T-helper 17 cell (primary cell): ENCODE data around the gene BLNK. TPM values are rescaled to one million over a fixed set of nuclear protein-coding genes. Genes with fewer than 3 reads are reported as not detected.

Experiments used
- ATAC-seq: fragments of 150-1000 bp; cut with Tn5 transposase; 2 replicates; pipeline ENCODE4 v1.10.0; 2021; ENCODE audit warnings: mild to moderate bottlenecking, moderate library complexity
- DNase-seq, 3 donors: peaks; one replicate each; pipeline versions ENCODE4 v3.0.0 to v3.0.0-alpha.2; 2020 to 2021
- H3K9me3 ChIP-seq: one replicate; pipeline ENCODE4 v1.7.0; 2013; ENCODE audit warnings: low read length, mild to moderate bottlenecking; ENCODE audit not compliant: control insufficient read depth, poor library complexity, severe bottlenecking
- H3K27ac Mint-ChIP-seq: one replicate; pipeline ENCODE4 v1.8.0; 2022; ENCODE audit warnings: mild to moderate bottlenecking, moderate library complexity, mixed read lengths
- H3K27me3 Mint-ChIP-seq: one replicate; pipeline ENCODE4 v1.8.0; 2022; ENCODE audit warnings: mixed read lengths
- H3K36me3 Mint-ChIP-seq: one replicate; pipeline ENCODE4 v1.8.0; 2022; ENCODE audit warnings: low read depth, mixed read lengths
- H3K4me1 Mint-ChIP-seq: one replicate; pipeline ENCODE4 v1.8.0; 2022; ENCODE audit warnings: mild to moderate bottlenecking, mixed read lengths
- H3K4me3 Mint-ChIP-seq: one replicate; pipeline ENCODE4 v1.8.0; 2022; ENCODE audit warnings: mild to moderate bottlenecking, moderate library complexity, mixed read lengths
- total RNA-seq, 4 donors: library from RNA in 2 of 4; stranded (reverse) in 2 of 4; gene quantifications; one replicate each; pipeline ENCODE4 v1.2.3 and lab custom pipeline; 2022 to 2026

The BLNK gene
- total RNA-seq, 2 donors from 2014 or later = 3.6 TPM; not detected in 1

GRCh38 chr10:96243296-96243695 is 28.1 kb downstream of the BLNK start:
- H3K4me1 Mint-ChIP-seq = peaks cover 3% of the 10 kb centered on the region
- ATAC-seq (no peak), DNase-seq (no peak)
- no peak overlapping the region for H3K27ac Mint-ChIP-seq
- no peak overlapping the region for H3K4me3 Mint-ChIP-seq
- H3K9me3 ChIP-seq = no peaks in the 10 kb centered on the region
- no peaks in the 10 kb centered on the region for H3K36me3 Mint-ChIP-seq
- peaks cover 20% of the 10 kb centered on the region for H3K27me3 Mint-ChIP-seq

- no peak for DNase-seq
- Mint-ChIP-seq H3K36me3 (no peaks in the 10 kb centered on the region), H3K4me3 (no peak overlapping the region), H3K4me1 (peaks cover 3% of the 10 kb centered on the region), H3K27ac (no peak overlapping the region), H3K27me3 (peaks cover 22% of the 10 kb centered on the region)
- no peak for ATAC-seq
- H3K9me3 ChIP-seq = no peaks in the 10 kb centered on the region
Observed at GRCh38 chr10:96242822-96243221, 28.5 kb downstream of the BLNK start.

- Mint-ChIP-seq H3K27me3 (peaks cover 38% of the 10 kb centered on the region), H3K4me3 (no peak overlapping the region), H3K36me3 (no peaks in the 10 kb centered on the region), H3K4me1 (peaks cover 6% of the 10 kb centered on the region), H3K27ac (peak overlapping the region; percentile 57)
- ATAC-seq (no peak), DNase-seq (no peak)
- H3K9me3 ChIP-seq = no peaks in the 10 kb centered on the region
Observed at GRCh38 chr10:96238646-96239623, 32.4 kb downstream of the BLNK start.

- H3K4me1 Mint-ChIP-seq = peaks cover 6% of the 10 kb centered on the region
- H3K4me3 Mint-ChIP-seq = no peak overlapping the region
- no peaks in the 10 kb centered on the region for H3K9me3 ChIP-seq
- H3K27me3 Mint-ChIP-seq = peaks cover 26% of the 10 kb centered on the region
- DNase-seq = no peak
- ATAC-seq = no peak
- H3K27ac Mint-ChIP-seq = no peak overlapping the region
- no peaks in the 10 kb centered on the region for H3K36me3 Mint-ChIP-seq
Observed at GRCh38 chr10:96236876-96237275, 34.5 kb downstream of the BLNK start.

DNA sequence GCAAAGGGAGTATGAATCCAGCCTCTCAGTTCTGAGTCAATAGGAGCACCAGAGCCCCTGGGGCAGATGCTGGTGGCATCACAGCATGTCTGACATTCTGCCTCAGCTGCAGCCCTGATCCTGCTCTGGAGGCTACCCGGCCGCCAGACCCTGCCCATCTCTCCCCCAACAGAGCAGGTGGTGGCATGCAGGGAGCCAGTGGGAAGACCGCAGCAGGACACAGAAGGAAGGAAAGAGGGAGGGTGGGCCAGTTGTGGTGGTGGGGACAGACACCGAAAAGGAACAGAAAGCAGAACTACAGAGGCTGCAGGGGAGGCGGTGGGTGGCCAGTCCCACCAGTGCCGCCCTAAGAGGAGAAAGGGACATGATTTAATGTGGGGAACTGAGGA is 35.3 kb downstream of the BLNK start:
- DNase-seq (no peak), ATAC-seq (no peak)
- H3K4me1 Mint-ChIP-seq = peaks cover 6% of the 10 kb centered on the region
- no peak overlapping the region for H3K4me3 Mint-ChIP-seq
- no peaks in the 10 kb centered on the region for H3K9me3 ChIP-seq
- no peak overlapping the region for H3K27ac Mint-ChIP-seq
- no peaks in the 10 kb centered on the region for H3K36me3 Mint-ChIP-seq
- peaks cover 26% of the 10 kb centered on the region for H3K27me3 Mint-ChIP-seq

DNA sequence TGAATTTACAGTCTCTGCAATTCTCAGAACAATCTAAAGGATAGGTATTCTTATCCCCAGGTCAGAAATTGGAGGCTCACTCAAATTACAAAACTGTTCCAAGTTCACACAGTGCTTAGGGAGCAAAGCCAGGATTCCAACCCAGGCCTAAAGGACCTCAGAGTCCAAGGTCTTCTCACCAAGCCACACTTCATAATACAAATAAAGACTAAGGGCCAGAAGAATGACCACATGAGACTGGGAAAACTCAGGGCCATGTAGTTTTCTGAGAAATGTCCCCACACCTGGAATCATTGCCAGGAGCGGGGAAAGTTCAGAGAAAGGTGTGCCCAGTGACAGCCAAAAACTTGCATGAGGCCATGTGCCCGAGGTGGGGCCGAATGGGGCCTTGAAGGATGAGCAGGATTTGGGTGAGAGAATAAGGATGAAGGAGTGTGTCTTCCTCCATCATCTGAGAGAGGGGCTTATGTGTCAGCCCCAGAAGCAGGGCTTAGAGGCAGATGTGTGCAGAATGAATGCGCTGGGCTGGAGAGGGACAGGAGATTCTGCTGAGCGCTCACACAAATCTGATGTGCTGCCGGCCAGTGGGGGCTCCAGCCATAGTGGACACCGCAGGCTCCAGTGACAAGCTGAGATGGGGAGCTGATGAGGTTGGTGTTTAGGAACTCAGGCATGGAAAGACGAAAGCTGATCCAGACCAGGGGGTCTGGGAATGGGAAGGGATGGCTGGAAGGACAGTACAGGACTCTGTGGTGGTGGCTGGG is 35.9 kb downstream of the BLNK start:
- no peaks in the 10 kb centered on the region for H3K9me3 ChIP-seq
- ATAC-seq (no peak), DNase-seq (no peak)
- Mint-ChIP-seq H3K36me3 (no peaks in the 10 kb centered on the region), H3K4me3 (no peak overlapping the region), H3K27ac (no peak overlapping the region), H3K4me1 (peaks cover 6% of the 10 kb centered on the region), H3K27me3 (peaks cover 26% of the 10 kb centered on the region)

- H3K9me3 ChIP-seq = no peaks in the 10 kb centered on the region
- H3K4me1 Mint-ChIP-seq = peaks cover 8% of the 10 kb centered on the region
Observed at GRCh38 chr10:96233959-96234358, 37.4 kb downstream of the BLNK start.

GRCh38 chr10:96230527-96230926 is 40.8 kb downstream of the BLNK start:
- Mint-ChIP-seq H3K4me3 (no peak overlapping the region), H3K4me1 (peaks cover 3% of the 10 kb centered on the region), H3K27ac (no peak overlapping the region), H3K36me3 (no peaks in the 10 kb centered on the region), H3K27me3 (peaks cover 3% of the 10 kb centered on the region)
- no peak for ATAC-seq
- no peaks in the 10 kb centered on the region for H3K9me3 ChIP-seq
- DNase-seq = no peak

More at GRCh38 chr10:96233959-96234358, 37.4 kb downstream of the BLNK start:
- no peak for DNase-seq
- Mint-ChIP-seq H3K27ac (no peak overlapping the region), H3K36me3 (no peaks in the 10 kb centered on the region), H3K27me3 (peaks cover 24% of the 10 kb centered on the region), H3K4me3 (no peak overlapping the region)
- ATAC-seq = no peak

DNA sequence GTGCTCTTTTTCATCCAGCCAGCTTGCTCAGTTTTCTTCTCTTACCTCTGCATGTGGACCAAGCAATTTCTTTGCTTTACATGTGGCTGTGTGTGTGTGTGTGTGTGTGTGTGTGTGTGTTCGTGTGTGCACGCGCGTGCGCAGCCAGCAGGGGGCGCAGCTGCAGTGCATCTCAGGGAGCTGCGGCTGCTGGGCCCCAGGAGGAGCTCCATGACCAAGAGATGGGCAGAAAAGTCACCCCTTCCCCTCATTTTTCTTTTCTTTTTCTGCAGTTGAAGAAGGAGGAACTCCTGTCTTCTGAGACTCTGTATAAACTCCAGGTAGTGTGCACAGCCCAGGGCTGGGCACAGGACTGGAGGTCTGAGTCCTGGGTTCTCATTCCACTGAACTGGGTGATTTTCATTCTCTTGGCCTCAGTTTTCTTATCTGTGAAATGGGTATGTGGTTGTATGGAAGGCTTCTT is 41.8 kb downstream of the BLNK start:
- Mint-ChIP-seq H3K4me1 (peaks cover 3% of the 10 kb centered on the region), H3K27ac (peak overlapping the region; percentile 93), H3K36me3 (no peaks in the 10 kb centered on the region), H3K4me3 (peak overlapping the region; percentile 78), H3K27me3 (no peaks in the 10 kb centered on the region)
- H3K9me3 ChIP-seq = no peaks in the 10 kb centered on the region
- ATAC-seq (peak; percentile 78), DNase-seq (peak; percentile 42 to 64 (median 50))

- Mint-ChIP-seq H3K36me3 (no peaks in the 10 kb centered on the region), H3K27ac (no peak overlapping the region), H3K27me3 (no peaks in the 10 kb centered on the region), H3K4me1 (peaks cover 3% of the 10 kb centered on the region), H3K4me3 (no peak overlapping the region)
- no peaks in the 10 kb centered on the region for H3K9me3 ChIP-seq
- no peak for ATAC-seq
- no peak for DNase-seq
Observed at GRCh38 chr10:96228408-96228994, 42.9 kb downstream of the BLNK start.

DNA sequence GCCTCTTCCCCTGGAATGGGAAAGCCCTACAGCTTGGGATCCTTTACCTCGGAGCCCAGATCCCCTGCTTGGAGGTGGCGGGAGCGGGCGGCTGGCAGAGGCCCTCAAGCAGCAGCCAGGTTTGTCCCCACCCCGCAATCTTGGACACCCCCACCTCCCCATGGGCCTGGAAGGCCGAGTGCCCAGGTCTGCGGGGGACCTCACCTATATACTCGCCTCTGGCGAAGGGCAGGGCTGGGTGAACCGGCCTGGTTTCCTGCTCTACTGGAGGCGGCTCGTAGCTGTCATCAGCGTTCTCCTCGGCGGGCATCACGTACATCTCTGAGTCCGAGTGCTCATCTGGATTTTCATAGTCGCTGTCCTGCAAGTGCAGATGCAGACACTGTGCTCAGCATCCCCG is 44.2 kb downstream of the BLNK start:
- H3K36me3 Mint-ChIP-seq = no peaks in the 10 kb centered on the region
- H3K4me1 Mint-ChIP-seq = peaks cover 3% of the 10 kb centered on the region
- no peak for DNase-seq
- H3K27ac Mint-ChIP-seq = peak overlapping the region; percentile 65
- ATAC-seq = no peak
- H3K9me3 ChIP-seq = no peaks in the 10 kb centered on the region
- H3K4me3 Mint-ChIP-seq = no peak overlapping the region
- peaks cover 5% of the 10 kb centered on the region for H3K27me3 Mint-ChIP-seq

GRCh38 chr10:96225119-96225518 is 46.2 kb downstream of the BLNK start:
- H3K9me3 ChIP-seq = no peaks in the 10 kb centered on the region
- Mint-ChIP-seq H3K27me3 (peaks cover 26% of the 10 kb centered on the region), H3K4me1 (peaks cover 3% of the 10 kb centered on the region), H3K27ac (no peak overlapping the region), H3K36me3 (no peaks in the 10 kb centered on the region), H3K4me3 (no peak overlapping the region)
- ATAC-seq = no peak
- no peak for DNase-seq

- Mint-ChIP-seq H3K27me3 (peaks cover 46% of the 10 kb centered on the region), H3K4me1 (no peaks in the 10 kb centered on the region), H3K27ac (no peak overlapping the region), H3K36me3 (no peaks in the 10 kb centered on the region), H3K4me3 (no peak overlapping the region)
- DNase-seq = no peak
- ATAC-seq = no peak
- no peaks in the 10 kb centered on the region for H3K9me3 ChIP-seq
Observed at GRCh38 chr10:96222908-96223307, 48.5 kb downstream of the BLNK start.
